UCSD-AML1 (cell line): Measurements from ENCODE around the gene SHROOM1.
A peak's percentile ranks its signal among the peaks of the same experiment; 100 is the strongest.

Source experiments
- DNase-seq: peaks from one replicate; lab custom pipeline; 2025; ENCODE audit not compliant: unreplicated experiment; lab: John Stamatoyannopoulos, UW

Gene SHROOM1

DNA sequence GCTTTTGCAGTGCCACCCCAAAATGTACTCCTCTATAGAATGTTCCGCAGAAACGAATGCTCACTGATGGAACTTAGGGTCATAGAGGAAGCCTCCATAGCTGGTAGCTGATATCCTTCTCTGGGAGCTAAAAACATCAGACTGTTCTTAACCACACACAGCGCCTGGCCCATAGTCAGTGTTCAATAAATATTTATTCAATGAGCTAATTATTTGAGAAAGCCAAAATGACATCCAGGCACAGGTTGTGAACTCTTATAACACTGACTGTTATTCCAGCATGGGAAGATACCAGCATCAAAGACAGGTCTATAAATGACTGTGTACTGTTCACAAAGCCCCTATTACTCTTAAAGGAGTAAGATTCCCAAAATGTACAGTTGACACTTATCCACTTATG lies 22.9 kb upstream of the SHROOM1 start:
- DNase-seq = no peak

GRCh38 chr5:132850066-132850465 lies 19.6 kb upstream of the SHROOM1 start:
- DNase-seq = no peak

- no peak for DNase-seq
Measured at GRCh38 chr5:132849347-132849746, 18.9 kb upstream of the SHROOM1 start.

DNA sequence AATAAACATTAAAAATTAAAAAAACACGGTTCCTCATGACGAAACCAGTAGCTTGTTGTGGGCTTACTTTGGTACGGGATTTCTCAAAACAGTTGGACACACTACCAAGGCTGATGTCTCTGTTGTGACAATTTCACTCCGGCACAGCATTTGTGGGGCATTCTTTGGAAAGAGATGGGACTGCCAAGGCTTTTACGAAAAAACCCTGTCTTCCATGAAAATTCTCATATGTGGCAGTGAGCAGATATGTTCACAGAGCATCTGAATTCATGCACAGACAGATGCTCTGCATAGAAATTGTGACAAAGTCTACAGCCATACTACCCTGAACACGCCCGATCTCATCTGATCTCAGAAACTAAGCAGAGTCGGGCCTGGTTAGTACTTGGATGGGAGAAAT lies 17.8 kb upstream of the SHROOM1 start:
- DNase-seq = no peak

DNA sequence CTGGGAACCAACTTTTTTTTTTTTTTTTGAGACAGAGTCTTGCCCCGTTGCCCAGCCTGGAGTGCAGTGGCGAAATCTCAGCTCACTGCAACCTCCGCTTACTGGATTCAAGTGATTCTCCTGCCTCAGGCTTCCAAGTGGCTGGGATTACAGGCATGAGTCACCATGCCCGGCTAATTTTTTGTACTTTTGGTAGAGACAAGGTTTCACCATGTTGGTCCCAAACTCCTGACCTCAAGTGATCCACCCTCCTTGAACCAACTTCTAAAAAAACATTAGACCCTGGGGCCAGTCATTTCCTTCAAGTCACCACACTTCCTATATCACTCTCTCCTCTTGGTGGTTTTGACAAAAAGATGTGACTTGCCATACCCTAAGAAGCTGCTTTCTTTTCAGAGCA lies 10.9 kb upstream of the SHROOM1 start:
- DNase-seq = no peak

DNA sequence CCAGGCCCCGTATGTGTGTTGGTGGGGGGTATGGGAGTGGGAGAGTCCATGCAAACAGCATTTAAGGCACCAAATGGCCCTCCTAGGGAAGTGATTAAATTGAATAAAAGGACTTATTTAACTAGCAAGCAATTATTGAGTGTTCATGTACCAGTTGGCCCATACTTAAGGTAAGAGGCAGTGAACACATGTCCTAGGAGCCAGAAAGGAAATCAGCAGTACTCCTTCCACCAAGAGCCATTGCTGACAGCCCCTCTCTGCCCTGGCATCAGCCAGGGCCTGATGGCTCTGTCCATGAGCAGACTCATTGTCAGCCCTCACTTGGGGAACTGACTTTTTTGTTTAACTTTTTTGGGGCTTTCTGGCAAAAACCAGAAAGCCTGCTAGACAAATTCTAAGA lies 10.4 kb upstream of the SHROOM1 start:
- no peak for DNase-seq

DNA sequence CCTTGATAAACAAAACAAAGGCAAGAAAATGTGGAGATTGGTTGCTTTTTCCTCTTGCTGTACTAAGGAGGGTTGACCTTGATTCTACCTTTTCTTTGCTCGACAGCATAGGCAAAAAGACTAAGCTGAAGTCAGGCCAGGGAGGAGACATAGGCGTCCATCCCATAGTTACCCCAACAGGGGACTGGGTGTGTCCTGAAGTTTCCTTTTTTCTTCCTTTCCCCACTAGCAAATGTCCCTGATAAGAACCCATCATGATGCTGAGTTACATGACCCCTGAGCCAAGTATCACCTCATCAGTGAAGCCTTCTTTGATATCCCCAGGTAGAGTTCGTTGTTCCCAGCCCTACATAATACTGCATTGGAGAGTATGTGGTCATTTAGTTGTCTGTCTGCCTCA lies 9.9 kb upstream of the SHROOM1 start:
- DNase-seq = no peak

GRCh38 chr5:132839426-132840301 lies 9.2 kb upstream of the SHROOM1 start:
- DNase-seq = no peak

DNA sequence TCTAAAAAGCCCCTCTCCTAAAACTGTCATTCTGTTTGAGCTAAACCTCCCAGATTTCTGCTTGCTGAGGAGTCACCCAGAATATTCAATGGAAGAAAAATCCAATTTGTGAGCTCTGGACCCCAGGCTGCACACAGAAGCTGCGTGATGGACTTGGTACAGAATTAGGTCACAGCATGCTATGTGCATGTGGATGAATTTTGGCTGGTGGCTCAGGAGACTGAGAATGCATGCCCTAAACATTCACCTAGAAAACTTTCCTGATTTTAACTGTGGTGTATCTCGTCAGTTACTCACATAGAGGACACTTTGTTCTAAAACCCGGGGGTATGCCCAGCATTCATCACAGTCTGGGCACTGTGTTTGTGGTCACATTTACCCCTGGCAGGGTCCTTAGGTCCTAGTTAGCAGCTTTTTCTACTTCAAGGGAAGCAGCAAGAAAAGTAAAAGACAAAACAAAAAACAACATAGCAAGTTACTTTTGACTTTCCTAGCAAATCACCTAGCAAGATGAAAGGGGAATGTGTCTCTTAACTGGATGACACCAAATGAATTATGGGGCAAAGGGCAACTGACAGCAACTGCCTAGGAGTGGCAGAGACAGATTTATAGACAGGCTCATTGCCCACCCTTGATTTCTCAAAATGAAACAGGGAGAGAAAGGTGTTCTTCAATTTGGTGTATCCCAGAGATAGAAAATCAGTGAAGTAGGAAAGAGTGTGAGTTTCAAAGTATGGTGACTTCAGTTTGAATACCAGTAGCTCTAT lies 8.3 kb upstream of the SHROOM1 start:
- DNase-seq = no peak

DNA sequence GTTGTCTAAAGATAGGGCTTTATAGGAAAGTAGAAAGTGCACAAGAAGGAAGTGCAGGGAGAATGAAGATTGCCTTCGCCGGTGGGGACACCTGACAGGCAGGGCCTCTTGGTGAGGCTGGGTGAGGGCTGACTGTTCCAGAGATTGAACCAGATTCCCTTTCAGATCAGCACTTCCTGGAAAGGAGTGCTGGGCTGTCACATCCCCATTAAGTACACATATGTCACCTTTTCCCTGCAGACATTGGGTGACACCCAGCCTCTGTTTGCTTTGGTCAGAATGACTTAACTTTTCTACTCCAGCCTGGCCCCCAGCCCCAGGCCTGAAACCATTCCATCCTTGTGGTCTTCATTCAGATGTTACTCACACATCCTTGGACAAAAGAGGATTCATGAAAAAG lies 7.4 kb upstream of the SHROOM1 start:
- DNase-seq = no peak

- no peak for DNase-seq
Measured at GRCh38 chr5:132836852-132837251, 6.4 kb upstream of the SHROOM1 start.

GRCh38 chr5:132834057-132834456 lies 3.6 kb upstream of the SHROOM1 start:
- no peak for DNase-seq

- DNase-seq = no peak
Measured at GRCh38 chr5:132832612-132833011, 2.2 kb upstream of the SHROOM1 start.

DNA sequence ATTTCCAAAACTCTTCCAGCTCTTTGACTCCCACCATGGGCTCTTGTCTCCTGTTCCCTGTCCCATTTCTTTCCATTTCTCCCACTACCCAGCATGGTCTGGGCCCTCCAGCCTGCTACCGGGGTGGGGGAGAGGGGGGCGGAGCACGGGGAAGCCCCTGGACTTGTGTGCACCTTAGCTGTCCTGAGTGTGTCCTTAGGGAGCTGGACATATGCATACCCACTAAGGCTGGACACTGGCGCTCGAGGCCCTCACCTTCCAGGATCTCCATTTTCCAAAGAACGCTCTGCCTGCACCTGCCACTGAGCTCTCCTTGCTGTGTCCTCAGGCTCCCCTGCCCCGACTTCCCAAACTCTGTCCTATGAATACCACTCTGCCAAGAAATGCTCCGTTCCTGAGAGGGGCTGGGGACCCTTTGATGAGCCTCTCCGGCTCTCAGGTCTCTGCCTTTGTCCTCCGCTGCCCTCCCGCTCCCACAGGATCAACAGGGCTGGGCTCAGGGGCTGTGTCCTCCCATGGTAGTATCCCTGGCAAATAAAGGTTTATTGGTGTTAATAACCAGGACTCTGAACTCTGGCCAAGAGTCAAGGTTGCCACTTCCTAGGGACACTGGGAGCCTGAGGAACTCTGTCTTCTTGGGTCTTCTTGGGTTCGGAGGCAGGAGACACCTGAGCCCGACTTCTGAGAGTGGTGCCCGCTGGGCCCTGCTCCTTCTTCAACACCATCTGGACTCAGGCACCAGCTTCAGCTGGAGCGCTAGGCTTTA lies 831 bp upstream of the SHROOM1 start:
- DNase-seq = no peak

DNA sequence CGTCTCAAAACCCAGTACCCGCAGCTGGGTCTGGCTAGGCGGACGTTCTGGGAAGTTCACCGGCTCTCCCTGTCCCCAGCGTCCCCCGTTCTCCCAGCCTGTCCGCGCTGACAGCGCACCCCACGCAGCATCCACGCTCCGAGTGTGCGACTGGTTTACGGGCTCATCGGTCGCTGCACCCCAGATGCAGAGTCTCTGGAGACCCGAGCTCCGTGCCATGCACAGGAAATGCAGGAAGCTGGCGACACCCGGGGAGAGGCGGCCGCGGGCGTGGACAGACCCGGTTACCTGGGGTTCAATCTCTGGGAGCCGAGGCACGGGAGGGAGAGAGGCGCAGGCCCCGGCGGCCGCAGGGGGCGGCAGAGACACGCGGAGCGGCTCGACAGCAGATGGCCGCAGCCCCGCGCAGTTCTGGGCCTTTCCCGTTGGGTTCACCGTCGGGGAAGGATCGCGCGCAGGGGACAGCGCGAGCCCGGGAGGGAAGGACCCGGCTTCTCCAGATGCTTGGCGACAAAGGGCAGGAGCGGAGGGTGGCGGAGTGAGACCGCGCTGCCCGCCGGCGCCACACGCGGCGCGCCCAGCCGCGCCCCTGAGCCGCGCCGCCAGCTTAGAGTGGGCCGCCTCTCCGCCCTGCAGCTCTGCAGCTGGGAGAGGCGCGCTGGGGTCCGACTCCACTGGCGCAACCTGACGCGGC lies 558 bp downstream of the SHROOM1 start:
- DNase-seq = peak; percentile 64

DNA sequence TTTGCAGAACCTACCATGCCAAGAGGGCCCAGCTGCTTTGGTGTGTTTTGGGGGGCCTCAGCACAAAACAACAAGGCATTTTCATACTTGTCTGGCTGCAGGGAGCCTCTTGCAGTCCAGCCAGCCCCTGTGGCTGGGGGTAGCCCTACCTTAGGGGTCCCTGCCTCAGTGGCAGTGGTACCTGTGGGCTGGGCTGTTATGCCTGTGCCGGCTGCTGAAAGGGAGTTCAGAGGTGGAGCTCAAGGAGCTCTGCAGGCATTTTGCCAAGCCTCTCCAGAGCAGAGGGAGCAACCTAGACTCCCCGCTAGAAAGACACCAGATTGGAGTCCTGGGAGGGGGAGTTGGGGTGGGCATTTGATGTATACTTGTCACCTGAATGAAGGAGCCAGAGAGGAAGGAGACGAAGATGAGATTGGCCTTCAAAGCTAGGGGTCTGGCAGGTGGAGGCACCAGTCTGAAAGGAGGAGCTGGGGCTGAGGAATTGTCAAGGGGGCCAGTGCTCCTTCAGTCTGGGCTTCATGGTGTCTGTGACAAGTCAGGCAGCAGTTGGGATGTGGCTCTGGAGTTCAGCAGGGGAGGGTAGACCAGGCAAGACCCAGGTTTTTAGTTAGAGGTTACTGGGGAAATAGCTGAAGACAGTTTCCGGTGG lies 1.5 kb downstream of the SHROOM1 start:
- no peak for DNase-seq

GRCh38 chr5:132827943-132828673 lies 2.3 kb downstream of the SHROOM1 start:
- DNase-seq = no peak

DNA sequence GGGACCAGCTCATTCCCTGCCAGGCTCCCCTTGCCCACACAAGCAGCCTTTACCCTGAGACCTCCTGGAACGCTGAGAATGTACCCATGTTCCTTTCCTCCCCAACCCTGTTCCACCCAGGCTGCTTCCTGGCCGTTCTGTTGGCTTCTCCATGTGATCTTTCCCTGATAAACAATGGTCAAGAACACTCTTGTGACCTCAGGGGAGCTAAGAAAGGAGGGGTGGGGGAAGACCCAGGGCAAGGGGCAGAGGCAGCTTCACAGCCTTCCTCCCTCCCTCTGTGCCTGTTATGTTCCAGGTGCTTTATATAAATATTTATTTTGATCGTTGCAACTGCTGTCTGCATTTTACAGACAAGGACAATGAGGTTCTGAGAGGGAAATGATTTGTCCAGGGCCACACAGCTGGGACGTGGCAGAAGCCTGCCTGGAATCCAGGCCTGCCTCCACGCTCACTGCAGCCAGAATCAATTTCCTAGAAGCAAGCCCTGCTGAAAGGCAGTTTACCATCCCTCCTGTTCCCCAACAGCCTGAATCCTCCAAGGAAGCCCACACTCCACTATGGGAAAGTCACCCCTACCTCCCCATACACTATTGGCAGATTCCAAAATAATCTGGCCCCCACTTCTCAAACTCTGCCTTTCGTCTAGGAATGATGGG lies 3.9 kb downstream of the SHROOM1 start:
- no peak for DNase-seq

DNA sequence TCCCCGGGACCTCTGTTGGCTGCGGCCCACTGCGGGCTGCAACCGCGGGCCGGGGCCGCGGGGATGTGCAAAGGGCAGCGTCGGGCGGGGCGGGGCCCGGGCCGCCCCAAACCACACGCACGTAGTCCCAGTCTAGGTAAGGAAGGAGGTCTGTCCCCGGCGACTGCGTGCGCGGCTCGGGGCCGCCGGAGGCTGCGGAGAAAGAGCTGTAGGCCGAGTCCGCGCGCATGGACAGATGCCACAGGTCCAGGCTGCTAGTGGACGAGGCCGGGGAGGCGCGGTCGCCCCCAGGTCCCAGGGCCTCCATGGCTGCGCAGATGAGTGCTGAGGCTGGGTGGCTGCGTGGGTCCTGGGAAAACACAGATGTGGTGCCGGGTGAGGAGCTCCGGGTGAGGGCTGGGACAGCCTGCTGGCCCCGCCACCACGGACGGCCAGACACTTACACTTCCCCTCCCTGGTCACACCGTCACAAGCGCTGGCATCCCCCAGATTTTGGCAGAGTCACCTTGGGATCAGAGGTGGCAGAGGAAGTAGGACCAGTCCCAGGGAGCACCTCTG lies 4.5 kb downstream of the SHROOM1 start:
- DNase-seq = no peak
